Bronchial epithelial cell (primary cell): Measurements from ENCODE around the gene CD300E. TPM values are rescaled to one million over a fixed set of nuclear protein-coding genes. Genes with fewer than 3 reads are reported as not detected.

Source experiments
- DNase-seq: peaks from one replicate; pipeline ENCODE4 v3.0.0-alpha.2; 2010; ENCODE audit warnings: low read depth
- FAIRE-seq: peaks from 2 replicates; lab custom pipeline; 2011; peaks lifted over from hg19 to GRCh38; lab: Jason Lieb, UNC
- H3K27me3 ChIP-seq: 2 replicates; pipeline ENCODE4 v1.5.1; 2011; ENCODE audit warnings: low read length; ENCODE audit not compliant: control insufficient read depth, insufficient read depth
- H3K36me3 ChIP-seq: 2 replicates; pipeline ENCODE4 v1.5.1; 2011; ENCODE audit warnings: low read length; ENCODE audit not compliant: control insufficient read depth, insufficient read depth
- H3K4me3 ChIP-seq: 2 replicates; pipeline ENCODE4 v1.5.1; 2011; ENCODE audit warnings: mild to moderate bottlenecking, low read depth, low read length, control low read depth
- total RNA-seq: library from RNA; depleted of rRNA; stranded (reverse); fragments of >200 nt; gene quantifications from 2 replicates; pipeline ENCODE4 v1.2.1, GENCODE V29; 2014
- TF ChIP-seq, protein P1 (sequence below): IDR thresholded peaks from 2 replicates; pipeline ENCODE4 v1.5.1; 2011; ENCODE audit warnings: mild to moderate bottlenecking, moderate library complexity, low read length, control low read depth, inconsistent platforms; ENCODE audit not compliant: insufficient read depth, severe bottlenecking

CD300E gene
- total RNA-seq, 1 donor from 2014 or later, result not detected

DNA sequence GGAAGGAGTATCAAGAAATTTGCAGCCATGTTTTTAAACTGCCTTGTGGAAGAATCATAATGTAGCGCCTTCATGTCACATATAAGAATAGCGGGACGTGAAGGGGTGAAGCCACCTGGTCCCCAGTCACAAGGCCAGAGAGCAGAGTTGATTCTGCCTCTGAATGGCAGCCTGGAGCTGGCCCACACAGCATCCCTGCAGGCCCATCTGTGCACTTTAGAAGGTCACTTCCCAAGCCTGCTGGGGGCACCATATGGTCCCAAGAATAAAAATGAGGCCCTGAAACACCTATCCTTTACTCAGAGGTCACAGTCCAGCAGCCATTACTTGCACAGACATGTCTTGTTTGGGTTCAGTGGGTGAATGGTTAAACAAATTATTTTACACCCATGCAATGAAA lies 15.0 kb downstream of the CD300E start:
- Histone ChIP-seq H3K4me3 (no peak overlapping the region), H3K27me3 (peaks cover 3% of the 10 kb centered on the region), H3K36me3 (no peaks in the 10 kb centered on the region)
- DNase-seq (no peak), FAIRE-seq (no peak)
- TF ChIP-seq, protein P1, sequence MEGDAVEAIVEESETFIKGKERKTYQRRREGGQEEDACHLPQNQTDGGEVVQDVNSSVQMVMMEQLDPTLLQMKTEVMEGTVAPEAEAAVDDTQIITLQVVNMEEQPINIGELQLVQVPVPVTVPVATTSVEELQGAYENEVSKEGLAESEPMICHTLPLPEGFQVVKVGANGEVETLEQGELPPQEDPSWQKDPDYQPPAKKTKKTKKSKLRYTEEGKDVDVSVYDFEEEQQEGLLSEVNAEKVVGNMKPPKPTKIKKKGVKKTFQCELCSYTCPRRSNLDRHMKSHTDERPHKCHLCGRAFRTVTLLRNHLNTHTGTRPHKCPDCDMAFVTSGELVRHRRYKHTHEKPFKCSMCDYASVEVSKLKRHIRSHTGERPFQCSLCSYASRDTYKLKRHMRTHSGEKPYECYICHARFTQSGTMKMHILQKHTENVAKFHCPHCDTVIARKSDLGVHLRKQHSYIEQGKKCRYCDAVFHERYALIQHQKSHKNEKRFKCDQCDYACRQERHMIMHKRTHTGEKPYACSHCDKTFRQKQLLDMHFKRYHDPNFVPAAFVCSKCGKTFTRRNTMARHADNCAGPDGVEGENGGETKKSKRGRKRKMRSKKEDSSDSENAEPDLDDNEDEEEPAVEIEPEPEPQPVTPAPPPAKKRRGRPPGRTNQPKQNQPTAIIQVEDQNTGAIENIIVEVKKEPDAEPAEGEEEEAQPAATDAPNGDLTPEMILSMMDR, result no peak

DNA sequence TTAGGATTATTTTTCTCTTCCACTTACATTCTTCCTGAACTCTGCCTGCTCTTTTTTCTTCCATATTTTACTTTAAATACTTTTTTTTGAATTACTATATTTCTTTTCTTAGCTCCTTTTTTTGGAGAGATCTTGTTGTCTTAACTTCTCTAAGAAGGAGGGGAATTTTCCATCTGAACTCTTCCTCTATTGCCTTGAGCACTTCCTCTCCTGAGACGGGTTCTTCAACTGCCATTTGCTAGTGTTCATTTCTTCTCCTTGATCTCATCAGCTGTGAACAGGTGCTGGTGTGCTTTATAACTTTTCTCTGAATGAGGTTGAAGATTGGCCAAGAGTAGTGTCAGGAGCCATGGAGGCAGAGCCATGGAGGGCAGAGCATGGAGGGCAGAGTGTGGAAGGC lies 16.3 kb downstream of the CD300E start:
- TF ChIP-seq, protein P1, result no peak
- DNase-seq (no peak), FAIRE-seq (no peak)
- Histone ChIP-seq H3K36me3 (no peaks in the 10 kb centered on the region), H3K4me3 (no peak overlapping the region), H3K27me3 (peaks cover 4% of the 10 kb centered on the region)

DNA sequence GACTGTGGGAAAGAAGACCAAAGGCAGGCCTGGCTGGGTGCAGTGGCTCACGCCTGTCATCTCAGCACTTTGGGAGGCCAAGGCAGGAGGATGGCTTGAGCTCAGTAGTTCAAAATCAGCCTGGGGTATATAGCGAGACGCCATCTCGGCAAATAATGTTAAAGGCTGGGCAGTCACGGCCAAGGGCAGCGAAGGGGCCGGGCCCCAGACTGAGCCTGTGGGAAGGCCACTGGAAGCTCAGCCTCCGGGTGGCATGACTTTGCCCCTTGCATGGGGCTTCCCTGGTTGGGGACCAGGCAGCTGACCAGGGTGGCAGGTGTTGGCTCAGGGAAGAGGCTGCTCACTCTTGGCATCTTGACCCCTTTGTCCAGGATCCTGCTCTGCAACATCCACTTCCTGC lies 17.5 kb downstream of the CD300E start:
- TF ChIP-seq, protein P1, result no peak
- Histone ChIP-seq H3K27me3 (peaks cover 4% of the 10 kb centered on the region), H3K36me3 (no peaks in the 10 kb centered on the region), H3K4me3 (no peak overlapping the region)
- no peak for FAIRE-seq
- no peak for DNase-seq

DNA sequence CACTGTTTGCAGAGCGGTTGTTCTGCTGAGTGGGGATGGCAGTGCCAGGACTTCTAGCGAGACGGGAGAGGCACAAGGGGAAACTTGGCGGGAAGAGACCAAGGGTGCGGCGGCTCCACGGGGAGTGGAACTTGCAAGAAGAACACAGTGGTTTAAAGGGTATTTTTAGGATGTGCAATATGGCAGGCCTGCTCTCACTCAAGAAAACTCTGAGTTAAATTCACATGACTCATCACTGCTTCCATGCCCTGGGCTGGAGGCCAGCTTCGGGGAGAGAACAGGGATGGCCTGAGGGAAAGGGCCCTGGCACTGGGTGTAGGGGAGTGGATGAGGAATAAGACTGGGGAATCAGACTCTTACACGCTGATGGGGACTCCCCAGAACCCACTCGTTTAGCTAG lies 18.2 kb downstream of the CD300E start:
- peak; percentile 47 for FAIRE-seq
- DNase-seq, result peak; percentile 77
- no peaks in the 10 kb centered on the region for H3K36me3 ChIP-seq
- TF ChIP-seq, protein P1, result no peak
- H3K27me3 ChIP-seq, result peaks cover 4% of the 10 kb centered on the region
- H3K4me3 ChIP-seq, result no peak overlapping the region

DNA sequence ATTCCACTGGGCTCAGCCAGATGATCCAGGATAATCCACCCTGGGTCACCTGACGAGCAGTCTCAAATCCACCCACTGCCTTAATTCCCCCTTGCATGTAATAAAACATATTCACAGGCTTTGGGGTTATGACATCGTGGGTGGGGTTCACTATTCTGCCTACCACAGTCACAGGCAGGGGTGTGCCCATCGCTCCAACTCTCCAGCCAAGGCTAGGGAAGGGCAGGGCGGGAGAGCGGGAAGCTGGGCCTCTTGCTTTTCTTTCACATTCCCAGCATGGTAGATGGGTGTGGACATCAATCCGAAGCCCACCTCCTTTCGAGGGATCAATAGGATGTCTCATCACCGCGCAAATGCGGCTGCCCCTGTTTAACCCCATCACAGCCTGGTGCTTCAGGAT lies 18.8 kb downstream of the CD300E start:
- peaks cover 4% of the 10 kb centered on the region for H3K27me3 ChIP-seq
- H3K4me3 ChIP-seq, result no peak overlapping the region
- TF ChIP-seq, protein P1, result no peak
- H3K36me3 ChIP-seq, result no peaks in the 10 kb centered on the region
- no peak for DNase-seq
- FAIRE-seq, result no peak

DNA sequence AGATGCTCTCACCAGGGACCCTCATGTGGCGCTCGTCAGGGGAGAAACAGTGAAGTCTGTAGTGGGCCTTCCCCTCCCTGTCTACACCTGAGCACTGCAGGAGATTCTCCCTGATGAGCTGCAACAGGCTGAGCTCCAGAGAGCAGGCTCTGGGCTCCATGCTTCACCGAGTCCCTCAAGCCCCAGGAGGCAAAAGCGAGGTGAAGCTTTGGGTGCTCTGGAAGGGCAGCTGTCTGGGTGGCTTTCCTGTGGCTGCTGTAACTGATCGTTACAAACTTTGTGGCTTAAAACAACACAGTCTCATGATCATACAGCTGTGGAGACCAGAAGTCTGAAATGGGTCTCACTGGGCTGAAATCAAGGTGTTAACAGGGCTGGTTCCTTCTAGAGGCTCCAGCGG lies 19.3 kb downstream of the CD300E start:
- DNase-seq (no peak), FAIRE-seq (no peak)
- H3K27me3 ChIP-seq, result peaks cover 4% of the 10 kb centered on the region
- H3K4me3 ChIP-seq, result no peak overlapping the region
- TF ChIP-seq, protein P1, result no peak
- no peaks in the 10 kb centered on the region for H3K36me3 ChIP-seq
